Cerebellar cortex (tissue), 1 donor: ENCODE measurements around the gene DIPK2B.
A peak's percentile ranks its signal among the peaks of the same experiment; 100 is the strongest.

ENCODE experiments used
- DNase-seq: peaks from one replicate; pipeline ENCODE4 v3.0.0-alpha.2; 2015; ENCODE audit warnings: low spot score

DIPK2B gene

GRCh38 chrX:45154462-45154861, 46.2 kb downstream of the DIPK2B start:
- DNase-seq: no peak

- DNase-seq: peak; percentile 63
Measured at GRCh38 chrX:45154033-45154360, 46.7 kb downstream of the DIPK2B start.
